NCI-H226 (cell line): ENCODE results near the gene HIRA.
A peak's percentile ranks its signal among the peaks of the same experiment; 100 is the strongest.

ENCODE experiments used
- DNase-seq: peaks from one replicate; pipeline ENCODE4 v3.0.0-alpha.2; 2015

HIRA gene, protein sequence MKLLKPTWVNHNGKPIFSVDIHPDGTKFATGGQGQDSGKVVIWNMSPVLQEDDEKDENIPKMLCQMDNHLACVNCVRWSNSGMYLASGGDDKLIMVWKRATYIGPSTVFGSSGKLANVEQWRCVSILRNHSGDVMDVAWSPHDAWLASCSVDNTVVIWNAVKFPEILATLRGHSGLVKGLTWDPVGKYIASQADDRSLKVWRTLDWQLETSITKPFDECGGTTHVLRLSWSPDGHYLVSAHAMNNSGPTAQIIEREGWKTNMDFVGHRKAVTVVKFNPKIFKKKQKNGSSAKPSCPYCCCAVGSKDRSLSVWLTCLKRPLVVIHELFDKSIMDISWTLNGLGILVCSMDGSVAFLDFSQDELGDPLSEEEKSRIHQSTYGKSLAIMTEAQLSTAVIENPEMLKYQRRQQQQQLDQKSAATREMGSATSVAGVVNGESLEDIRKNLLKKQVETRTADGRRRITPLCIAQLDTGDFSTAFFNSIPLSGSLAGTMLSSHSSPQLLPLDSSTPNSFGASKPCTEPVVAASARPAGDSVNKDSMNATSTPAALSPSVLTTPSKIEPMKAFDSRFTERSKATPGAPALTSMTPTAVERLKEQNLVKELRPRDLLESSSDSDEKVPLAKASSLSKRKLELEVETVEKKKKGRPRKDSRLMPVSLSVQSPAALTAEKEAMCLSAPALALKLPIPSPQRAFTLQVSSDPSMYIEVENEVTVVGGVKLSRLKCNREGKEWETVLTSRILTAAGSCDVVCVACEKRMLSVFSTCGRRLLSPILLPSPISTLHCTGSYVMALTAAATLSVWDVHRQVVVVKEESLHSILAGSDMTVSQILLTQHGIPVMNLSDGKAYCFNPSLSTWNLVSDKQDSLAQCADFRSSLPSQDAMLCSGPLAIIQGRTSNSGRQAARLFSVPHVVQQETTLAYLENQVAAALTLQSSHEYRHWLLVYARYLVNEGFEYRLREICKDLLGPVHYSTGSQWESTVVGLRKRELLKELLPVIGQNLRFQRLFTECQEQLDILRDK

DNA sequence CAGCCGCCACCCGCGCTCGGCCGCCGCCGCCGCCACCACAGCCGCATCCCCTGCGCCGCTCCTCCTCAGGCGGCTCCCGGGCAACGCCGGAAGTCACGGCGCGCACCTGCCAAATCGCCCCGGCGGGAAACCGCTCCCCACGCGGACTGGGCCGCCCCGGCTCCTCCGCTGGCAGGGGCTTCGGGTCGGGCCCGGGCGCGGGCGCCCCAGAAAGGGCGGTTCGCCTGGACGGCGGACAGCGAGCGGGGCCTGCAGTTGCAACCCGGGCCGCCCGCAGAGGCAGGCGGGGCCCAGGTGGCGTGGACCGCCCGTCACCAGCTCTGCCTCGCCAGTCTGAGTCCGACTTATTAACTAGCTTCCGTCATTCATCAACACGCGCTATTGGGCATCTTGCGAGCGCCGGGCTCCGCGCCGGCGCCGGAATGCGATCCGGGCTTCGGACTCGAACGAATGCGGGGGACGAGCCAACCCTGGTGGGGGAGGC lies at the start of gene HIRA:
Gene HIRA (minus strand): TSS at position 85 of the 484 bp plus-strand sequence. CDS start 257 bp downstream, outside the sequence.
- peak; percentile 40 for DNase-seq

DNA sequence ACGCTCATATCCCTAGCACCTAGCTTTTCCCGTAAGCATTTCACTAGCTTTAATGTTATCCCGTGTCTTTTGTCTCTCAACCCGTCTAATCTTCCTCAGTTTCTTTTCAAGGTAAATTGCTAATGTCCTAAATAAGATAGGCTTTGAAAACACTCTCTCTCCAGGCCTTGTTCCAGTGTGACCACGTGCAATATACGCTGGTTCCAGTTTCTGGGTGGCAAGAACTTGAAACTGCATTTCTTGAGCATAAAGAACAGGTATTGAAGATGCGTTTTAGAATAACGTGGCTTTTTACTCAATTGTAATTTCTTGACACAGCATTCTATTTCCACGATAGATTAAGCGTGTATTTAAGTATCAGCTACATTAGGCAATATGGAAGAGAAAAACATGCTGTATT lies 49.3 kb upstream of the HIRA start:
- no peak for DNase-seq

DNA sequence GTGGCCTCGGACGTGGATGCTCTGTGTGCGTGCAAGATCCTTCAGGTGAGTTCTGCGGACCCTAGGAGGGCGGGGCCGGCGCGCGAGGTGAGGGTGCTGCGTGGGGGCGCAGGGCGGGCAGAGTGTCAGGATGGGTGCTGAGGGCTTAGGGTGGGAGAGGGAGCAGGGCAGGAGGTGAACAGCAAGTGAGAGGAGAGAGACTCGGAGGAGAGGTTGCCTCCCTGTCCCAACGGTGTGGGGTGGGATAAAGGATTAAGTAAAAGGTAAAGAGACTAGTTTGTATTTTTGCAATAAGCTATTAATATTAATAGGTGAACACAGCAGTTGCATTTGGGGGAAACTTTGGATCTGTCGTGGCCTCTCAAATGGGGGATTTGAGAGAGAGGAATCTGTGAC lies 48.6 kb upstream of the HIRA start:
- DNase-seq: no peak

DNA sequence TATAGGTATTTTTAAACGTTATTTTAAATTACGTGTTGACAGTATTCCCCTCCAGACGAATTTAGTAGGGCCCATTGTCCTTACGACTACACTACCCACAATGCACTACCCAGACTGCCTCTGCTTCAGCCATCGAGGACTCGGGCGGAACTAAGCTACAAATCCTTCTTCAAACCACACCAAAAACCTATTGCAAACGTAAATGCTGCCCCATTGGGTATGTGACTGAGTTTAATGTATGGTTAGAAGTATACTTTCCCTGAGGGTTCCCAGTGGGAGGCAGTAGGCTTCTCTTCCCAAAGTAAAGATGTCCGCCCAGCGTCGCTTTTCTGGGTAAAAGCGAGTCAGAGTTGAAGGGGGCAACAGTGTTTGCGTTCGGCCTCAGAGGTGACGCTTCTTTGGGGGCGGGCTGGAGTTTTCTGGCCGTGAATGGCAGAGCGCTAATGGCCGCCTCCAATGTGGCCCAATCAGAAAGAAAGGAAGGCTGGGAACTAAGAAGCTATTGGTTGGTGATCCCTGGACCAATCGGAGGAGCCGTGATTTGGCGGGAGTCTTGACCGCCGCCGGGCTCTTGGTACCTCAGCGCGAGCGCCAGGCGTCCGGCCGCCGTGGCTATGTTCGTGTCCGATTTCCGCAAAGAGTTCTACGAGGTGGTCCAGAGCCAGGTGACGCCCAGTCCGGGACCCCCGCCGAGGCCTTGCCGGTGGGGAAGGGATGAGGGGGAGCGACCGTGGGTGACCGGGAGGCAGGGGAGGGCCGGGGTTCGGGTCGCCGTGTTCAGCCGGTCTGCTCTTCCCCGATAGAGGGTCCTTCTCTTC lies 48.0 kb upstream of the HIRA start, which contains the start of gene CDC45:
Gene CDC45 (plus strand): TSS at position 566 of the 818 bp plus-strand sequence. CDS start 49 bp downstream, at position 615.
- DNase-seq: peak; percentile 93

DNA sequence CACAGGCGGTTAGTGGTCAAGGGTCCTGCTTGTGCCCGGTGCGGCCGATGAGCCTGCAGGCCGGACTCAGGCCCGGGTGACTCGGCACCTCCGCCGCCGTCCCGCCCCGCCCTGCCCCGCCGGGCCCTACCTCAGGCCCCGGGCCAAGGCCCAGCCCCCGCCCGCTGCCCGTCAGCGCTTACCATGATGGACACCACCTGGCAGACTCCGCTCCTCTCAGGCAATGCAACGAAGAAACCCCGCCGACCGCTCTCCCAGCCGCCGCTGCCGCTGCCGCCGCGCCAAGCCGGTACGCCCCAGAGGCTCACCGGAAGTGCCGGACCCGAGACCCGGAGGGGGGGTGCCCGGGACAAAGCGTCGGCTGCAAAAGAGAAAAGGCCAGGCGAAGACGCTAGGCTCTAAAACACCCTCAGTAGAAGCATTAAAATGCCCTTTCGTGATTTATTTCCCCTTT lies 47.4 kb upstream of the HIRA start, which contains the start of gene UFD1:
Gene UFD1 (minus strand): TSS at position 293 of the 454 bp plus-strand sequence. CDS start 108 bp downstream, at position 185.
- peak; percentile 51 for DNase-seq

DNA sequence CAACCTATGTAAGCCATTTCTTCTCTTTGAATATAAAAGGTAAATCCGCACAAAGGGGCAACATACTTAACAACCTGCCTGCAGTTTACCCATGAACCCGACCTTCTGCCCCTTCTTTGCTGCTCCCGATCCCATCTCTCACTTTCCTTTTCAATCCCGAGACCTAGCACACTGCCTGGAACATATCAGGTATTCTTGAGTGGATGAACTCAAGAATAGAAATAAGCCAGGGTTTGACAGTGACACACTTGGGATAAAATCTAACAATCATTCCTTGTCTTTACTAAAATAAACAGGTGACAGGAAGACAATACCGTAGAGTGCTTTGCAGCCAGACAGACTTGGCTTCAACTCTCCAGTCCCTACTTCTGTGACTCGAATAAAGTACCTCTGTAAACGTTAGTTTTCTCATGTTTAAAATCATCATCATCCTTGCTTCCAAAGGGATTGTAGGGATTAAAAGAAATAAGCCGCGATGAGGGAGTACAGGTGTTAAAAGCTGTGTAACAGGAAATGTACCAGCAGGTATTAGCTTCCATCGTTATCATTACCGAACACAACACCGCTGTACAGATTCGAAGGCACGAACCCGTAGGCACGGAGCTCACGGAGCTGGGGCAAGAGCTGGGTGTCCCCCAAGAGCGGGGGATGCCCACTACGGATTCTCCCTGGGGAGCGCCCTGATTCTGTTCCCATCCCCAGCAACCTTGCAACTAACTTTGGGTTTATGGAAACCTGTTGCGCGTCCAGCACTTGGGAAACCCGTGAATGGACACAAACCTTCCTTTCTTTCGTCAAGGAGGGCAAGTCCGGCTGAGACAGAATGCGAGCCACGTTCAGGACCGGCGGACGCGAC lies 46.7 kb upstream of the HIRA start:
- no peak for DNase-seq

DNA sequence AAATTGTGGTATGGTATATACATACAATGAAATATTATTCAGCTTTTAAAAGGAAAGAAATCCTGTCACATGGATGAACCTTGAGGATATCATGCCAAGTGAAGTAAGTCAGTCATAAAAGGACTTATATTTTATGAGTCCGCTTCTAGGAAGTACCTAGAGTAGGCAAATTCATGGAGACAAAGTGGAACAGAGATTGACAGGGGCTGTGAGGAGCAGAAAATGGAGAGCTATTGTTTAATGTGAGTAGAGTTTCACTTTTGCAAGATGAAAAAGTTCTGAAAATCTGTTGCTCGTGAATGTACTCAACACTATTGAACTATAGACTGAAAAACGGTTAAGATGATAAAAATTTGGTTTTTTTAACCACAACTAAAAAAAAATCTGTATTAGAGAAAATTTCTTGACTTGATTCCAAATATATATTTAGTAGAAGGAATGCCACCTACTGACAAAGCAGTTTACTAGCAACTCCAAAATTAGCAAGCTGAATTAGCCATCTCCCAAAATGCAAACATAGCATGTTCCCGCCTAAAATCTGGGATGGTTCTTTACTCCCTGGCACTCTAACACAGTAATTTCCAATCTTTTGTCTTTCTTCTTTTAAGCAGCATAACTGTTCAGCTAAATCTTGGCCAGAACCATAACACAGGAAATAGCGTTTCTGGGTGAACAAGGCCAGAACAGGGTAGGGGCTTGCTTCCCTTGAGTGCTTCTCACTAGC lies 46.0 kb upstream of the HIRA start:
- no peak for DNase-seq

DNA sequence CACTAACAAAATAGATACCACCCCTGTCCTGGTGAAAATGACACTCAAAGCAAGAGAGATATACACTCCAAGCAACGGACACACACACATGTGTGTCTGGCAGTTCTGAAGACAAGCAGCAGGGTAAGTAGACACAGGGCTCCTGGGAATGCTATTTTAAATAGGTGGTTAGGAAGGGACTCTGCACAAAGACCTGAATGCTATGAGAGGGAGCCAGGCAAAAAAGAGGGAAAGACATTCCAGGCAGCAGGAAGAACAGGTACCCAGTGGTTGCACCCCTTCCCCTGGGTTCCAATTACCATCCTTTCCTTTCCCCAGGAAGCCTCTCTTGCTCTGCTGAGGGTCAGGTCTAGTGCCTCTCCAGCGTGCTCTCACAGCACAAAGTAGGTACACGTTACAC lies 44.5 kb upstream of the HIRA start:
- DNase-seq: no peak

DNA sequence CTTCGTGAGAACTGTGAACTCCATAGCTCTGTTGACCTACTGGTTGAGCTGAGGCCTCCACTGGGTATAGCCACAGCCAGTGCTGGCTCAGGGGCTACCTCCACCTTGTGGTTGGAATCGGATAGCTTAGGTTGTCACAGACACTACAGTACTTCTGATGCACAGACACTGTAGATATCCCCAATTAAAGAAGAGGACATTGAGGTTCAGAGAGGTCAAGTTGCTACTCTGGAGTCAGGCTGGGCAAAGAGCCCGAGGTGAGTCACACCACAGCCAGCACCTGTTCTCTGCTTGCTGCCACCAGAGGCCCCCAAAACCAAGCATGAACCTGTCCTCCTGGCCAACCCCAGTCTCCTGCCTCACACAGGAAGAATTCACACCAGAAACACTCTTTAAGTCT lies 42.0 kb upstream of the HIRA start:
- DNase-seq: no peak

DNA sequence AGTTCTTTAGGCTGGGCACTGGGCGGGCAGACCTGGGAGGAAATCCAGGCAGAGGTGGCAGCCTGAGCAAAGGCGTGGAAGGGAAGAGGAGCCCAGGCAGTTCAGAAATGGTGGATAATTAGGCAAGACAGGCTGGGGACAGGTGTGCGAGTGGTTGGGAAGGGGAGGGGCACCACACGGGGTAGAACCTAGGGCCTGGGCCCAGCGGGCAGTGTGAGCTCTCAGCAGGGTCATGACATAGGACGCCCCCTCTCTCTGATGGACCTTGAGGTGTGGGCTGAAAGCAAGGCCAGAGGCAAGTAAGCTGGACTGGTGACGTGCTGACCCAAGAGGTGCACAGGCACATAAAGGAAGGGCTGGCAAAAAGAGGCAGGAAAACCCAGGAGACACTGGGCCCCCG lies 40.7 kb upstream of the HIRA start:
- DNase-seq: no peak

DNA sequence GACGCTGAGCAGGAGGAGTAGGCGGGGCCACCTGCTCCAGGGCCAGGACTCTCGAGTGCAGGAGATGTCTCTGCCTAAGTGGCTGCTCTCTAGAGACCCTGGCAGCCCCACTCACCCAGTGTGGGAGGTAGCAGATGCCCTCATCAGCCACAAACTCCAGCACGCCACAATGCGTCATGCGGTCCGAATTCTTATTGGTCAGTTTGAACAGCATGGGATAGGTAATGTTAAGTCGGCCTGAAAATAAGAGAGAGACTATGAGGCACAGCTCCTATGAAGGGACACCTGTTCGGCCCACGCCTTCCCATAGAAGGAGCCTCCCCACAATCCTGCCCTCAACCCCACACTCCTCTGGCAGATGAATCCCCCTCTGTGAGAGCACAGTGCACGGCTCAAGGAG lies 40.0 kb upstream of the HIRA start:
- DNase-seq: no peak

DNA sequence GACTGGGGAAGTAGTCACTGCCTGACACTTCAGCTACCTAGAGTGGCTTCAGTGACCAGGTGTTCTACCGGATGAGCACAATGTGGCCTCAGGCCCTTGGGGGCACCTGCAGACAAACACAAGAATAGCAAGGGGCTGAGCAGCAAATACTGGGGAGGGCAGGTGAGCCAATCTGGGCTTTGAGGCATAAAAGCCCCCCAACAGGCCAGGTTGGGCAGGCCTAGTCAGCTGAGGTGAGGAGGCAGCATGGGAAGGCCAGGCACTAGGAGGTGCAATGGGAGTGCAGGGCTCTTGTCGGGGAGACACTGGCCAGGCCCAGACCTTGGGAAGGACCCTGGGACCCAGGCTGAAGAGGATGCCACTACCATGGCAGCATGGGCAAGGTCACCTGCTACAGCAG lies 38.5 kb upstream of the HIRA start:
- no peak for DNase-seq

DNA sequence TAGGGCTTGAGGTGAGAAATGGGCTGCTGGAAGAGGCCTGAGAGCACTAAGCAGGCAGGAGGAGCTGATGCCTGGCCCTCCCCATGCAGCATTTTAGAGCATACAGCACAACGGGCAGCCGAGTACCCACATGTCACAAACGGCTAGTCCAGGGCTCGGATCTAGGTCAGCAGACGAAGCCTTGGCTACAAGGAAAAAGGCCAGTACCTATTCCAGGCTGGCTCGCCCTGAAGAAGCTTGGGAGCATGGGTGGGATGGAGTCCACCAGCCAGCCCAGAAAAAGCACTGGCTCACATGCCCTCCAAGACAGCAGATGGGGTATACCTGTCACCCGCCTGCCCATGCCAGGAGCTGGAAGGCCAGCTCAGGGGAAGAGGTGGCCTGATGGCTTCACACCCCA lies 37.9 kb upstream of the HIRA start:
- no peak for DNase-seq

DNA sequence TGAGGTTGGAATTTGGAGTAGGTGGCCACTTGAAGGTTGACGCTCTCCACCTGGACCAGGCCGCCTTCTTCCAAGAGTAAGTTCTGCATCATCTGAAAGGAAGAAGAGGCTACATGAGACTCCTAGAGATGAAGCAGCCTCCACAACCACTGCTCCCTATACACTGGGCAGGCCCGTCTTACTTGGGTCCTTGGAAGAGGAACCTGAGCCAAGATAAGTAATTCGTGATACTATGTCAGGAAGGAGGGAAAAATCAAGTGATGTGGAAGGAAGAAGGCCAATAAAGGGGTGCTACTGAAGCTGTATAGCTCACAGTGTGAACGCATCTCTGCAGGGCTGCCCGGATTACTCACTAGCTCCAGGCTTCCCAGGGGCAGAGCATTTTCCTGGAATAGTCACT lies 36.4 kb upstream of the HIRA start:
- DNase-seq: no peak

DNA sequence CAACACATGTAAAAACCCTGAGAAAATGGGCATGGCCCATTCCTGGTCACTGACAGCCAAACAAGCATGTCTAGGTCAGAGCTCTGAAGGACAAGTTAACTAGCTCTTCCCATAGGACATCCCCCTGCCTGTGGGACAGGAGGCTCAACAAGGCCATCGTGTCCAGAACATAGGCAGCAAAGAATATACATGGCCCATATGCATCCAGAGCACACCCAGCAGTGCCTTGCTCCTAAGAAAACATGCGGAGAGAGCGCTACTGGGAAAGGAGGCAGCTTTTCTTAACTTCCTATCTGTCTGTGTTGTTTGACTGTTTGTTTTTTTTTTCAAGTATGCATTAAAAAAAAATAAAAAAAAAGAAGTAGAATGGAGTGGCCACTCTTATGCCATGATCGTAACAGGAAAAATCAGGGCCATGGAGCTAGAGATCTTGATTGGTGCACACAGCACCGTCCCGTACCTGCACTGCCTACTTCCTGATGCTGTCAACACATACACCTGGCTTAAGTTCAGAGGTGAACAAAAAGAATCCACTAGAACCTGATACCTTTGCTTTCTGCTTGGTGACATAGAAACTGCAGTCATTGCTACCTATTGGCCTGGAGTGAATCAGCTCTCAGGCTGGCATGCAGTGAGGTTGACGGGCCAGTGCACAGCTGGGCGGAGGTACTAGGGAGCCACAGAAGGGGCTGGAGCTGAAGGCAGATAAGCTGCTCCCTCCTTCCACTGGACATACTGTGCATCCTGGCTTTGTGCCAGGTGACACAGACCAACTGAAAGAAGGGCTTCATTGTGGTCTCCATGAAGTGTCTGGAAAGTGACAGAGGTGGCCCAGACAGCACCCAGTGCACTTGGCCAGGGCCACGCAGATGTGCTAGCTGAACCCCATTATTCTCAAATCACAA lies 35.6 kb upstream of the HIRA start:
- DNase-seq: no peak

DNA sequence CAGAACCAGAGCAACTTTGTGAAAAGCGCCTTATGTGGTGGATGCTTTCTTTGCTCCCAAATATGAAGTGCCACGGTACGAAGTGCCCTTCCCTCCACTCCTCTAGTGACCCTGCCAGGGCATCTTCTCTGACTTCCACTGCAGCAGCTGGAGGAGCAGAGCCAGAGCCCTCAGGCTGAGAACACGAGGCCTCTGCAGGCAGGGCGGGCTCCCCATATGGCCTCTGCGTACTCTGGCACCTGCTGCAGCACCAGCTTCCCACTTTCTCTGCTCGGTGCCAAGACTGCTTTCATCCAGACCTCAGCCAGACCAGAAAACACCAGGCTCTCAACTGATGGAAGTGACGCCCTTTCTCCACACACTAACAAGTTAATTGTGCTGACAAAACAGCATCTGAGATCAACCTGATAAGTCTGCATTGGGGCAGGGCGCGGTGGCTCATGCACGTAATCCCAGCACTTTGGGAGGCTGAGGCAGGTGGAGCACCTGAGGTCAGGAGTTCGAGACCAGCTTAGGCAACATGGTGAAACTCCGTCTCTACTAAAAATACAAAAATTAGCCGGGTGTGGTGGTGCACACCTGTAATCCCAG lies 34.7 kb upstream of the HIRA start:
- no peak for DNase-seq

DNA sequence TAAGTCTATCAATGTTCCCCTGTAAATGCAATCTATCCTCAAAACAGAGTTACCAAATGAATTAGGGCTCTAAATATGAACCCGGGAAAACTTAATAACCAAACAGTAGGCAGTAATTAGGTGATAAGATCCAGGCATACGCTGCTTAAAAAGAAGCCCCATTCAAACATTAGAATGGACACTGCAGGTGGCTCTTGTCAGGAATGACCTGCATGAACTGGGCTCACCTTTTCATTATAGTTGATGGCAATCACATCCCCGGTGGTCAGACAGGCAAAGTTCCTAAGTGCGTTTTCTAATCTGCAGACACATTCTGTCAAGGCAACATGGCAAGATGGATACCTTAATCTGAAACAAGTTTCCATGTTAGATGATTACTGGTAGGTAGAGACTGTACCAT lies 33.4 kb upstream of the HIRA start:
- no peak for DNase-seq

DNA sequence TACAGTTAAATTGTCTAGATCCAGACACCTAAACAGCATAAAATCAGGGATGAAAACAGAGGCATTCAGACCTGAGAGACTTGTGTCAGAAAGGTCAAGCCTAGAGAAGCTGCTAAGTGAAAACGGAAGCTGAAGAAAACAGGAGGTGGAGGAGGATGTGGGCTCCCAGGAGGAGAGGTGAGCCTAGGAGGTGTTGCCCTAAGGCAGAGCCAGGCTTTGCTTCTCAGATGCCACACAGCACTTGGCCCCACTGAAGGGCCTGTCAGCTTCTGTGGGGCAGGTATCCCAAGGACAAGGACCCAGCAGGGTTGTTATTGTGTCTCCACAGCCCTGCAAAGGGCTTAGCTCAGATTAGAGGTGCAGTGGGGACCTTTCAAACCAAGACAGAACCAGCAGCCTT lies 33.0 kb upstream of the HIRA start:
- DNase-seq: no peak
